ENCODE results near the gene MSL1. TPM values are rescaled to one million over a fixed set of nuclear protein-coding genes. Genes with fewer than 3 reads are reported as not detected.

MSL1 gene
- total RNA-seq, 2 donors from 2014 or later, result 42.2 to 52.5 TPM

GRCh38 chr17:40171750-40172149, 50.0 kb downstream of the MSL1 start:
- Histone ChIP-seq H3K4me1 (peaks cover 0 to 4% of the 10 kb centered on the region in 2 donors), H3K9me3 (no peaks in the 10 kb centered on the region), H3K27ac (no peak overlapping the region), H3K4me3 (no peak overlapping the region), H3K27me3 (no peaks in the 10 kb centered on the region), H3K36me3 (peaks cover 58% of the 10 kb centered on the region)
- no peak for TF ChIP-seq CTCF (IDR thresholded peaks at IDR 0.05)
- DNase-seq (ENCODE audit: low spot score), result no peak

GRCh38 chr17:40173091-40173777, 51.5 kb downstream of the MSL1 start:
- no peak overlapping the region for H3K27ac ChIP-seq
- TF ChIP-seq CTCF (IDR thresholded peaks at IDR 0.05), result no peak
- H3K36me3 ChIP-seq, result peaks cover 46% of the 10 kb centered on the region
- peaks cover 0 to 18% of the 10 kb centered on the region in 2 donors for H3K4me1 ChIP-seq
- no peak for DNase-seq (ENCODE audit: low spot score)
- H3K4me3 ChIP-seq, result no peak overlapping the region
- no peaks in the 10 kb centered on the region for H3K9me3 ChIP-seq
- H3K27me3 ChIP-seq, result no peaks in the 10 kb centered on the region

- H3K27ac ChIP-seq, result no peak overlapping the region
- H3K36me3 ChIP-seq, result peaks cover 43% of the 10 kb centered on the region
- no peaks in the 10 kb centered on the region for H3K27me3 ChIP-seq
- peaks cover 0 to 18% of the 10 kb centered on the region in 2 donors for H3K4me1 ChIP-seq
- no peaks in the 10 kb centered on the region for H3K9me3 ChIP-seq
- H3K4me3 ChIP-seq, result no peak overlapping the region
- TF ChIP-seq CTCF (IDR thresholded peaks at IDR 0.05), result no peak
- DNase-seq (ENCODE audit: low spot score), result no peak
Observed at GRCh38 chr17:40173778-40174135, 52.0 kb downstream of the MSL1 start.

- Histone ChIP-seq H3K4me1 (peaks cover 0 to 19% of the 10 kb centered on the region in 2 donors), H3K36me3 (peaks cover 36% of the 10 kb centered on the region), H3K27ac (no peak overlapping the region), H3K4me3 (no peak overlapping the region), H3K27me3 (no peaks in the 10 kb centered on the region), H3K9me3 (no peaks in the 10 kb centered on the region)
- no peak for TF ChIP-seq CTCF (IDR thresholded peaks at IDR 0.05)
- DNase-seq (ENCODE audit: low spot score), result no peak
Observed at GRCh38 chr17:40174514-40174913, 52.7 kb downstream of the MSL1 start.

GRCh38 chr17:40175928-40176753, 54.4 kb downstream of the MSL1 start:
- Histone ChIP-seq H3K36me3 (peaks cover 19% of the 10 kb centered on the region), H3K27ac (no peak overlapping the region), H3K4me3 (no peak overlapping the region), H3K27me3 (no peaks in the 10 kb centered on the region), H3K4me1 (peaks cover 0 to 22% of the 10 kb centered on the region in 2 donors), H3K9me3 (no peaks in the 10 kb centered on the region)
- no peak for TF ChIP-seq CTCF (IDR thresholded peaks at IDR 0.05)
- DNase-seq (ENCODE audit: low spot score), result no peak
